HG02981 (cell line): ENCODE results near the gene KIF2A.
"Not testable (repeated sequence)": the region's sequence is repeated elsewhere in the genome, so short reads cannot be mapped to it uniquely, and the experiment has no call there.

Experiments
- ATAC-seq: cut with Tn5 transposase; IDR thresholded peaks from one replicate; pipeline ENCODE4 v1.9.1; 2021; ENCODE audit warnings: mild to moderate bottlenecking, moderate library complexity; ENCODE audit not compliant: unreplicated experiment

KIF2A gene

GRCh38 chr5:62289813-62290212, 16.2 kb upstream of the KIF2A start:
- ATAC-seq = no peak

DNA sequence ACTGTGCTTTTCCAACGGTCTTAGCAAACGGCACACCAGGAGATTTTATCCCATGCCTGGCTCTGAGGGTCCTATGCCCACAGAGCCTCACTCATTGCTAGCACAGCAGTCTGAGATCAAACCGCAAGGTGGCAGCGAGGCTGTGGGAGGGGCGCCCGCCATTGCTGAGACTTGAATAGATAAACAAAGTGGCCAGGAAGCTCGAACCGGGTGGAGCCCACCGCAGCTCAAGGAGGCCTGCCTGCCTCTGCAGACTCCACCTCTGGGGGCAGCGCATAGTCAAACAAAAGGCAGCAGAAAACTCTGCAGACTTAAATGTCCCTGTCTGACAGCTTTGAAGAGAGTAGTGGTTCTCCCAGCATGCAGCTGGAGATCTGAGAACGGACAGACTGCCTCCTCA, 14.2 kb upstream of the KIF2A start:
- ATAC-seq = not testable (repeated sequence)

DNA sequence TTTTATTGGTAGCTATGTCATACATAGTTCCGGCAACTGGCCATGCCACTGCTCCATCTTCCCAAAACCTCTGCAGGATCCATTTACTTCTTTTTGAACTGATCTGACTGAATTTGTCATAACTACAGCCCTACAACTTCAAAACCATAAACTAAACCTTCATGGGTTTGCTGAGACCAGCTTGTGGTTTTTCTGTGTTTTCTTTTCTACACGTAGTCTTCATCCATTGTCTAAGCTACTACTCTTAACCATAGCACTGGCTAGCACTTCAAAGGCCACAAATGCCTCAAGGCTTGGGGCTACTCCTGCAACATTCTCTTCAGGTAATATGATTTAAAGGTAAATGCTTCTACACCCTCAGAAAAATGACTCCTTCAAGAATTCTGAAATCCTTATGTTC, 9.0 kb upstream of the KIF2A start:
- no peak for ATAC-seq

GRCh38 chr5:62298118-62298517, 7.9 kb upstream of the KIF2A start:
- ATAC-seq = no peak

DNA sequence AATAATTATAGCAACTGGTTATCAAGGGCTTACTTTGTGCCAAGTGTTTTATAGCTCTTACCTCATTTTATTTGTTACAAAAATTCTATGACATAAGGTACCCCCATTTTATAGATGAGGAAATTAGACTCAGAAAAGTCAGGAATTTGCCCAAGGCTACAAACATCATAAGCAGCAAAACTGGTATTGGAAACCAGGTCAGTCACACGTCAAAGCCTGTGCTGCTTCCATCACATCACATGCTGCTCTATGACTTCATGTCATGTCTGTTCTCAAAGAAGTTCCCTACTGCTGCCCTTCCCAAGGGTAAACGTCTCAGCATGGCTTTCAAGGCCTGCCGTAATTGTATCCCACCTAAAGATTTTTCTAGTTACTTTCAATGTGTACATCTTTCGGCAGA, 6.9 kb upstream of the KIF2A start:
- no peak for ATAC-seq

- ATAC-seq = no peak
Observed at GRCh38 chr5:62299600-62299999, 6.4 kb upstream of the KIF2A start.

- ATAC-seq = no peak
Observed at GRCh38 chr5:62305358-62305714, 670 bp upstream of the KIF2A start.

- peak; percentile 13 for ATAC-seq
Observed at GRCh38 chr5:62306323-62306895, 403 bp downstream of the KIF2A start.

GRCh38 chr5:62306896-62307689, 1.1 kb downstream of the KIF2A start:
- no peak for ATAC-seq

- no peak for ATAC-seq
Observed at GRCh38 chr5:62308439-62308838, 2.4 kb downstream of the KIF2A start.

DNA sequence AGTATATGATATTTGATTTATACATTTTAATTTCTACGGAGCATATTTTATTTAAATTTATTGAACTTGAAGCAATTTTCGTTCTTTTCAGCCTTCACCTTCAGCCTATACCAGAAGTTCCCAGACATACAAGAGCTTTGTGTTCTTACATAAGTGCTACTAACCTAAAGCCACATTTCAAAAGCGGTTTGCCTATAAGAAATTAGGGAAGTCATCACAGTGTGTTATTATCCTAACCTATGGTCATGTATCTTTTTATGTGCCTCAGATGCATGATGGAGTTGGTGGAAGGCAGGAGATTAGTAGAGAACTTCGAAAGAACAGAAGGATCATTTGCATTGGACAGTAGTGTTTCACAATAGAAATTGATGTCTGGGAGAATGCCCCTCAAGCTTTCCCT, 3.1 kb downstream of the KIF2A start:
- no peak for ATAC-seq

DNA sequence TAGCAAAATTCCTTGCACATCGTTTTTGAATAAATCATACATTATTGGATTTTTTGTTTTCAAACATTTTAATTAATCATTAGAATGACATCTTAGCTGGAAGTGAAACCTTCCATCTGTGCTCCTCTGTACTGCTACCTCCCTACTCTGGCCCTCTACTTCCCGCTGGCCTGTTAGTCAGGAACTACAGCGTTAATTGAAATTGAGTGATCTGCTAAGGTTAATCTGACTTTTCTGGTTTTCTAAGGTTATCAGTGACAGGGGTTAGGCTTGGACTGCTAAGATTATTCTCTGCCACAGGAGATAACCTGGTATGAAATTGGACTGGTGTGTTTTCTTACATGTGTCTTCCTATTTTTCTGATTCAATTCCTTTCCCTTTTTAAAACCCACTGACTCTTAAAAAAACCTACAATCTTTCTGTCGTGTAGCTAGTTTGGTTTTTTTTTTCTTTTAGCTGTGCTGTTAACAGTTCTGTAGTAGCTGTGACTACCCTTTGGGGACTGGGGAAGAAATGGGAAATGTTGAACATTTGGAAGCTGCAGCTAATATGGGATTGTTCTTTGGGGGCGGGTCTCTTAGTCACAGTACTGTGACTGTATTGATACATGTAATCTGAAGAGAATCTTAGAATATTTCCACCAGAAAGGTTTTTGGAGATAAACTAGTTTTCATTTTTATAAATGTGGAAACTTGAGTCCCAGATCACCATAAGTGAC, 4.6 kb downstream of the KIF2A start:
- no peak for ATAC-seq

- ATAC-seq = no peak
Observed at GRCh38 chr5:62312036-62312435, 6.0 kb downstream of the KIF2A start.

DNA sequence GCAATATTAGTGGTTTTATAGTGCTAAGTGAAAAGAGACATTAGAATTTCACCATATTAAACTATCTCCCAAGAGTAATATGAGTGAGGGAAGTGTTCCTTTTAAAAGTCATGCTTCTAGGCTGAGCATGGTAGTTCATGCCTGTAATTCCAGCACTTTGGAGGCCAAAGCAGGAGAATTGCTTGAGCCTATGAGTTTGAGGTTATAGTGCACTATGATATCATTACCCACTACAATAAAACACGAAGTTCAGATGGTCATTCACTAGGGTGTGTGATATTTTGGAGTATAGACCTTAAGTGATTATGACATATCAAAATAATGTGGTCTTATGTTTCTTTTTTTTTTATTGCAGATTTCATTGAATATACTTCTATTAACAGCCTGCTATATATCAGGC, 6.7 kb downstream of the KIF2A start:
- ATAC-seq = no peak

- ATAC-seq = no peak
Observed at GRCh38 chr5:62314213-62314830, 8.3 kb downstream of the KIF2A start.

- no peak for ATAC-seq
Observed at GRCh38 chr5:62315376-62316175, 9.6 kb downstream of the KIF2A start.

DNA sequence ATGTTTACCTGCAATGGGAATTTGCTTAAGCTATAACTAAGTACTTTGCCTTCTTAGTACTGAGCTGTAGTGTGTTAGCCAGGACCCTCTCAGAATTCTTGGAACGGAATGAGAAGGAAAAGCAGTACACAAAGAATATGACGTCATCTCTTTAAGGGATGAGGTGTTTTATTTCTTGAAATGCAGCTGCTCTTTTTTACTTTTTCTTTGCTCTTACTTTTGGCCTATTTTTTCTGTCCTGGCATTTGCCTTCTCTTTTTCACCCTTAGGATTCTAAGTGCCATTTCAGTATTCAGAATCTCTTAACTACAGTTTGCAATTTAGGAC, 10.1 kb downstream of the KIF2A start:
- ATAC-seq = no peak

- no peak for ATAC-seq
Observed at GRCh38 chr5:62317810-62318209, 11.8 kb downstream of the KIF2A start.

- no peak for ATAC-seq
Observed at GRCh38 chr5:62322484-62322883, 16.5 kb downstream of the KIF2A start.

DNA sequence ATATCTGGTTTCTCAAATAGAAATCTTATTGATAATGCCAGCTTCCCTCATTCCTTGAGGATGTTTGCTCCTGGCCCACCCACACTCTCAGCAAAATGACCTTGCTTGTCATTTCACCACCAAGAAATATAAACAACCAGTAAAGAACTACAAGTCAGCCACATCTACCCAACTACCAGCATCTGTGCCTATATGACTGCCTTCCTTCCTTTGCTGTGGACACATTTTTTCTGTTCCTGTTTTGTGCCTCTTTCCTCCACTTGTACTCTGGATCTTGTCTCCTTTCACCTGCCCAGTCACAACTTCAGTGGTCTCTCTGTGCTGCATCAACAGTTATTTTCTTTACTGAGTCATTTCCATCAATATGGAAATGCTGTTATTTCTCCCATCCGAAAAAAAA, 20.3 kb downstream of the KIF2A start:
- peak; percentile 57 for ATAC-seq

DNA sequence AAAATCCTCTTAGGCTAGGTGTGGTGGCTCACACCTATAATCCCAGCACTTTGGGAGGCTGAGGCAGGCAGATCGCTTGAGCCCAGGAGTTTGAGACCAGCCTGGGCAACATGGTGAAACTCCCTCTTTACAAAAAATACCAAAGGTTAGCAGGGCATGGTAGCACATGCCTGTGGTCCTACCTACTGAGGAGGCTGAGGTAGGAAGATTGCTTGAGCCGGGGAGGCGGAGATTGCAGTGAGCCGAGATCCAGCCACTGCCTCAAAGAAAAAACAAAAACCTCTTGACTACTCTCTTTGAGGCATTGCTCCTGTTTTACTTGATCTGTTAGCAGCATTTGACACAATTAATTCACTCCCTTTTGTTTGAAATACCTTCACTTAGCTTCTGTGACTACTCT, 20.7 kb downstream of the KIF2A start:
- ATAC-seq = no peak
